ENCODE data around the gene PKDCC. TPM values are rescaled to one million over a fixed set of nuclear protein-coding genes. Genes with fewer than 3 reads are reported as not detected.
A peak's percentile ranks its signal among the peaks of the same experiment; 100 is the strongest.

The PKDCC gene
- total and polyA plus RNA-seq, 2 of the 13 experiments (the other 11 are each of a cell fraction or from before 2014, with no cell fraction given) = 52.6 to 58.8 TPM

- TF ChIP-seq, protein P1, sequence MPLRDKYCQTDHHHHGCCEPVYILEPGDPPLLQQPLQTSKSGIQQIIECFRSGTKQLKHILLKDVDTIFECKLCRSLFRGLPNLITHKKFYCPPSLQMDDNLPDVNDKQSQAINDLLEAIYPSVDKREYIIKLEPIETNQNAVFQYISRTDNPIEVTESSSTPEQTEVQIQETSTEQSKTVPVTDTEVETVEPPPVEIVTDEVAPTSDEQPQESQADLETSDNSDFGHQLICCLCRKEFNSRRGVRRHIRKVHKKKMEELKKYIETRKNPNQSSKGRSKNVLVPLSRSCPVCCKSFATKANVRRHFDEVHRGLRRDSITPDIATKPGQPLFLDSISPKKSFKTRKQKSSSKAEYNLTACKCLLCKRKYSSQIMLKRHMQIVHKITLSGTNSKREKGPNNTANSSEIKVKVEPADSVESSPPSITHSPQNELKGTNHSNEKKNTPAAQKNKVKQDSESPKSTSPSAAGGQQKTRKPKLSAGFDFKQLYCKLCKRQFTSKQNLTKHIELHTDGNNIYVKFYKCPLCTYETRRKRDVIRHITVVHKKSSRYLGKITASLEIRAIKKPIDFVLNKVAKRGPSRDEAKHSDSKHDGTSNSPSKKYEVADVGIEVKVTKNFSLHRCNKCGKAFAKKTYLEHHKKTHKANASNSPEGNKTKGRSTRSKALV (CRISPR knock-in tag; IDR thresholded peaks at IDR 0.05) = no peak
- TF ChIP-seq CCDC6 (CRISPR knock-in tag; IDR thresholded peaks at IDR 0.05) (peak; percentile 83), ZNF740 (CRISPR knock-in tag; IDR thresholded peaks at IDR 0.05) (peak; percentile 55; the same call in 1 of the 2 replicates), MYPOP (CRISPR knock-in tag; IDR thresholded peaks at IDR 0.05) (no peak), ZNF710 (CRISPR knock-in tag; IDR thresholded peaks at IDR 0.05; ENCODE audit: borderline replicate concordance) (peak; percentile 89), MATR3 (CRISPR knock-in tag; IDR thresholded peaks at IDR 0.05) (no peak), ZNF616 (CRISPR knock-in tag; IDR thresholded peaks at IDR 0.05; ENCODE audit: low read depth) (no peak), ZFP36 (IDR thresholded peaks at IDR 0.05; ENCODE audit: borderline replicate concordance, low read depth, low read length, partially characterized antibody) (no peak), AGO2 (optimal IDR thresholded peaks at IDR 0.05; ENCODE audit: low read depth, low read length) (no peak), ZNF556 (CRISPR knock-in tag; IDR thresholded peaks at IDR 0.05; ENCODE audit: borderline replicate concordance) (no peak), TAF1 (CRISPR knock-in tag; IDR thresholded peaks at IDR 0.05) (peak; percentile 47; the same call in 1 of the 2 replicates), MED1 (CRISPR knock-in tag; IDR thresholded peaks at IDR 0.05) (peak; percentile 100), ZNF790 (CRISPR knock-in tag; IDR thresholded peaks at IDR 0.05; ENCODE audit: borderline replicate concordance) (no peak), ZNF3 (CRISPR knock-in tag; IDR thresholded peaks at IDR 0.05) (no peak), SMAD9 (CRISPR knock-in tag; IDR thresholded peaks at IDR 0.05) (no peak), HOXD1 (CRISPR knock-in tag; IDR thresholded peaks at IDR 0.05) (peak; percentile 60; the same call in 1 of the 2 replicates), ZNF816 (CRISPR knock-in tag; IDR thresholded peaks at IDR 0.05; ENCODE audit: borderline replicate concordance) (no peak), BORCS8-MEF2B (CRISPR knock-in tag; IDR thresholded peaks at IDR 0.05) (no peak), PAX8 (CRISPR knock-in tag; IDR thresholded peaks at IDR 0.05; ENCODE audit: borderline replicate concordance) (no peak), ZNF562 (CRISPR knock-in tag; IDR thresholded peaks at IDR 0.05; ENCODE audit: borderline replicate concordance) (no peak), HDAC1 (CRISPR knock-in tag; IDR thresholded peaks at IDR 0.05) (peak; percentile 70)
- TF ChIP-seq, protein P2, sequence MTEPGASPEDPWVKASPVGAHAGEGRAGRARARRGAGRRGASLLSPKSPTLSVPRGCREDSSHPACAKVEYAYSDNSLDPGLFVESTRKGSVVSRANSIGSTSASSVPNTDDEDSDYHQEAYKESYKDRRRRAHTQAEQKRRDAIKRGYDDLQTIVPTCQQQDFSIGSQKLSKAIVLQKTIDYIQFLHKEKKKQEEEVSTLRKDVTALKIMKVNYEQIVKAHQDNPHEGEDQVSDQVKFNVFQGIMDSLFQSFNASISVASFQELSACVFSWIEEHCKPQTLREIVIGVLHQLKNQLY (CRISPR knock-in tag; IDR thresholded peaks at IDR 0.05) = peak; percentile 94
- TF ChIP-seq, protein P3, sequence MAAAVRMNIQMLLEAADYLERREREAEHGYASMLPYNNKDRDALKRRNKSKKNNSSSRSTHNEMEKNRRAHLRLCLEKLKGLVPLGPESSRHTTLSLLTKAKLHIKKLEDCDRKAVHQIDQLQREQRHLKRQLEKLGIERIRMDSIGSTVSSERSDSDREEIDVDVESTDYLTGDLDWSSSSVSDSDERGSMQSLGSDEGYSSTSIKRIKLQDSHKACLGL (CRISPR knock-in tag; IDR thresholded peaks at IDR 0.05) = no peak
These were observed 57.8 kb downstream of the PKDCC start (continued) for GRCh38 chr2:42105330-42106256.

All from HepG2 (cell line).